Peyer's patch (tissue), 4 donors: Measurements from ENCODE around the gene HPSE2.

Experiments
- CTCF ChIP-seq, 6 experiments: fragments of 450-650 bp in 4 of 6; fragments of 200-600 bp in 2 of 6; sonication (generic) in 1 of 6; IDR thresholded peaks; one replicate each; pipeline ENCODE4 v1.5.1; 2017 to 2019; ENCODE audit warnings: antibody characterized with exemption in 6 of 6, mild to moderate bottlenecking in 3 of 6, moderate library complexity in 1 of 6
- POLR2A ChIP-seq, 2 donors: fragments of 450-650 bp; IDR thresholded peaks; one replicate each; pipeline ENCODE4 v1.5.1; 2017; ENCODE audit warnings: antibody characterized with exemption in 2 of 2, mild to moderate bottlenecking in 2 of 2, moderate library complexity in 2 of 2

- TF ChIP-seq CTCF (IDR thresholded peaks at IDR 0.05), result no peak
- TF ChIP-seq POLR2A (IDR thresholded peaks at IDR 0.05), result no peak
Observed at GRCh38 chr10:98967601-98968000, 268.1 kb downstream of the HPSE2 start.
